Dedifferentiated amniotic fluid mesenchymal stem cell (primary cell): ENCODE results near the gene GAS7.
A peak's percentile ranks its signal among the peaks of the same experiment; 100 is the strongest.

Experiments used
- DNase-seq: peaks from one replicate; pipeline ENCODE4 v3.0.0-alpha.2; 2016; ENCODE audit errors: extremely low spot score

Gene GAS7

DNA sequence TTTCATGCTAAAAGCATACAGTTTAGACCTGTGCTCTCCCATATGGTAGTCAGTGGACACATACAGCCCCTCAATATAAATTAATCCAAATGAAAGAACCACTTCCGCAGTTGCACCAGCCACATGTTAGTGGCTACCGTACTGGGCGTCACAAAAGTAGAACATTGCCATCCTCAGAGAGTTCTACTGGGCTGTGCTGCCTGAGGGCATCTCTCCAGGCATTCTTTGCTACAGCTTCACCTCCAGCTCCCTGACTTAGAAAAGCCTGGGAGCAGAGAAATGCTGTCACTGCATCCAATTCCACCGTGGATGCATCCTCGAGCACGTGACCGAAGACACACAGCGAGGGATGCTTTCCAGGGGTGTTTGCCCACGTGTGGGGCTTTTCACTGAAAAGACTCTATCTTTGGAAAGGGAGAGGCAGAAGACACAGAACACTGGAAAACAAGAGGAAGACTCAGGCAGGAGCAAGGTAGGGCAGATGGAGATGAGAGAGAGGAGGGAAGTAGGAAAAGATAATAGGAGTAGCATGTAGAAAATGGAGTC is 86.4 kb downstream of the GAS7 start:
- DNase-seq = no peak

DNA sequence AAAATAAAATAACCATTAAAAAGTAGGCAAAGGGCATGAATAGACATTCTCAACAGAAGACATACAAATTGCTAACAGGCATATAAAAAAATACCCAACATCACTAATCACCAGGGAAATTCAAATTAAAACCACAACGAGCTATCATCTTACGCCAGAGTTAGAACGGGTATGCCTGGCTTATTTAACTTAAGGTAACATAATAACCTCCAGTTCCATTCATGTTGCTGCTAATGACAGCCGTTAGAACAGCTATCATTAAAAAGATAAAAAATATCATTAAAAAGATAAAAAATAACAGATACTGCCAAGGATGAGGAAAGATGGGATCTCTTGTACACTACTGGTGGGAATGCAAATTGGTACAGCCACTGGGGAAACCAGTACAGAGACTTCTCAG is 89.3 kb downstream of the GAS7 start:
- DNase-seq = no peak

- DNase-seq = no peak
Observed at GRCh38 chr17:10107316-10108165, 90.9 kb downstream of the GAS7 start.

- no peak for DNase-seq
Observed at GRCh38 chr17:10106067-10106466, 92.3 kb downstream of the GAS7 start.

- peak; percentile 18 for DNase-seq
Observed at GRCh38 chr17:10105513-10106001, 92.8 kb downstream of the GAS7 start.

DNA sequence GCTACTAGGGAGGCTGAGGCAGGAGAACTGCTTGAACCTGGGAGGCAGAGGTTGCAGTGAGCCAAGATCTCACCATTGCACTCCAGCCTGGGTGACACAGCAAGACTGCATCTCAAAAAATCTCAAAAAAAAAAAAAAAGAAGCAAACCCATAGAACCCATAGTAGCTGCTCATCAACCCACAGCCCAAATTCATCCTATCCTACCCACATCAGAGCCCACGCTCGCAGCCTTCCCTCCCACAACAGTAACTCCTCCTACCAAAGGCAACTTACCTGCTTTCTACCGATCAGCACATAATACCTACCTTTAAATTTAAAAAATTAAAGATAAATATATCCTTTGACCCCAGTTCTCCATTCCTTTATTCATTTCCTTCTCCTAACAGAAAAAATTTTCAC is 94.7 kb downstream of the GAS7 start:
- DNase-seq = no peak

DNA sequence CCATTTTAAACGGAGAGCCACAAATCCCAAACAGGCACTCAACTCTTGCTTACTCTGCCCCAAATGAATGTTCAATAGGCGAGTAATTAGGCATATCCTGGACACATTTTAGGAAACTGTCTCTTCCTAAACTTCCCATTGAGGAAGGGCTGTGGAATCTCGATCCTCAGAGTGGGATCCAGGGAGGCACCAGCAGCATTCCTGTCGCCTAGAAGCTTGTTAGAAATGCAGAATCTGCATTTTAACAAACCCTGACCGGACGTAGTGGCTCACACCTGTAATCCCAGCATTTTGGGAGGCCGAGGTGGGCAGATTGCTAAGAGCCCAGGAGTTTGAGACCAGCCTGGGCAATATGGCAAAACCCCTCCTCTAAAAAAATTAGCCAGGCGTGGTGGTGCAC is 95.6 kb downstream of the GAS7 start:
- DNase-seq = no peak

- DNase-seq = peak; percentile 75
Observed at GRCh38 chr17:10099051-10099571, 99.3 kb downstream of the GAS7 start.

GRCh38 chr17:10096596-10096995 is 101.8 kb downstream of the GAS7 start:
- DNase-seq = no peak

GRCh38 chr17:10095295-10095694 is 103.1 kb downstream of the GAS7 start:
- peak; percentile 26 for DNase-seq

- DNase-seq = no peak
Observed at GRCh38 chr17:10094797-10095196, 103.6 kb downstream of the GAS7 start.

- DNase-seq = no peak
Observed at GRCh38 chr17:10092595-10092994, 105.8 kb downstream of the GAS7 start.

- no peak for DNase-seq
Observed at GRCh38 chr17:10091046-10091445, 107.4 kb downstream of the GAS7 start.

- DNase-seq = no peak
Observed at GRCh38 chr17:10089196-10089804, 109.1 kb downstream of the GAS7 start.

DNA sequence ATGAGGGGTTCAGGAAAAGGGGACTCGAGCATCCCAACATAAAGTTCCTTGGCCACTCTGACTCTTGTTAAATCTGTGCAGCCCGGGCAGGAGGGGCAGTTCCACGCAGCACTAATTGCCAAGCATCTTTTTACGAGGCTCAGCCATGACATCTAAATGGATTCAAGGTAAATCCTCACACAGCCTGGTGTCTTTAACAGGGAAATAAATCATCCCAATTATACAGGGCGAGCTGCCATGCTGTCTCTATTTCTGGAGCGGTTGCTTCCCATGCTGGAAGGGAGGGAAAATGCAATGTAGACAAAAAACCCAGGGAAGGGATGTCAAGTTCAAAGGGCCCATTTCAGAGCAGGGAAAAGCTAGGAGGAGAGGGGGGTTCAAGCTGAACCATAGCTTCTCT is 110.0 kb downstream of the GAS7 start:
- DNase-seq = no peak

DNA sequence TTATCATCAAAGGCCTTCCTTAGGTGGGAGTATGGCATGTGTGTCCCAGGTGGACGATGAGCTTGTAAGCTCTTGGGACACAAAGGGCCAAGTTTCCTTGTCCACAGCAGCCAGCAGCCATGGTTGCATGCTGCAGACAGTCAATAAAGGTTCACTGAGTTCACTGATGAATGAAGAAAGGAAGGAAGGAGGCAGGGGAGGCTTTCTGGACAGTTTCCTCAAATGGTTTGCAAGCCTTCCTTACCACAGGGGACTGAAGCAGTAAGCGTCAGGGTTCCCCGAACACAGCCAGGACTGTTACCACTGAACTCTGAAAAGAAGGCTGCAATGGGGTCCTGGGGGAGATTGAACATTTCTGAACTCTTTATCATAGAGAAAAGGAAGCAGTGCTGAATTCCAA is 111.1 kb downstream of the GAS7 start:
- DNase-seq = no peak

DNA sequence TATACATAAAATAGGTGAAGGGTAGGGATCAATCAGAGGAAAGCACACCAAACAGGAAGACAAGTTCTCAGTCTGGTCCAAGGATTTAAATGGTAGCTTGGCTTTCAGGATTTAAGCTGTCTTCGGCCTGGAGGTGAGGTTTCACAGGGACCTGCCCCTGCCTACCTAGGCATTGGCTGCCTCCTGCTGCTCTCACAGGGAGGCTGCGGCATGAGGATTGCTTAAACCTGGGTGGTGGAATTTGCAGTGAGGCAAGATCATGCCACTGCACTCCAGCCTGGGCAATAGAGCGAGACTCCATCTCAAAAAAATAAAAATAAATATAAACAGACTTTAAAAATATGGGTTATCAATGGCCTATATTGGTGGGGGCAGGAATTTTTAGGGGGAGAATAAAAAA is 114.5 kb downstream of the GAS7 start:
- no peak for DNase-seq

- DNase-seq = no peak
Observed at GRCh38 chr17:10082795-10083194, 115.6 kb downstream of the GAS7 start.

DNA sequence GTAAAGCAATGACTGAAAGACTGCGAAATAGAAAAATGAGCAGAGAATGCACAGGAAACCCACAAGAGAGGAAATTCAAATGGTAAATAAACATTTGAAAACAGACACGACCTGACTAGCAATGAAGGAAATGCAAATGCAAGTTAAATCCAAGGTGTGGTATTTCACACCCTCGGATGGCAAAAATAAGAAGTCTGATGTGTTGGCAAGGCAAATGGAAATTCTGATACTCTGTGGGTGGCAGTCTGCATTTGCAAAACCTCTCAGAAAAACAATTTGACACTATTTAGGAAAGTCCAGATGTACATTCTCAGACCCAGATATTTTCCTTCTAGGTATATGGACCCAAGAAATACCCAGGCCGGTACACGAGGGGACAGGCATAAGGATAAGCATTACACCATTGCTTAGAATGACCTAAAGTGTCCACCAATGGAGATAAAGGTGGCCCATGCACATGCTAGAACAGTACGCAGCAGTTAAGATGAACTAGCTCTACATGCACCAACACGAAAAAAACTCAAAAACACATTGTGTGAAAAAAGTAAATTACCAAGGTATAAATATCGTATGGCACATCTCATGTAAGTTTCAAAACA is 116.7 kb downstream of the GAS7 start:
- no peak for DNase-seq

GRCh38 chr17:10077561-10078299 is 120.7 kb downstream of the GAS7 start:
- DNase-seq = no peak

DNA sequence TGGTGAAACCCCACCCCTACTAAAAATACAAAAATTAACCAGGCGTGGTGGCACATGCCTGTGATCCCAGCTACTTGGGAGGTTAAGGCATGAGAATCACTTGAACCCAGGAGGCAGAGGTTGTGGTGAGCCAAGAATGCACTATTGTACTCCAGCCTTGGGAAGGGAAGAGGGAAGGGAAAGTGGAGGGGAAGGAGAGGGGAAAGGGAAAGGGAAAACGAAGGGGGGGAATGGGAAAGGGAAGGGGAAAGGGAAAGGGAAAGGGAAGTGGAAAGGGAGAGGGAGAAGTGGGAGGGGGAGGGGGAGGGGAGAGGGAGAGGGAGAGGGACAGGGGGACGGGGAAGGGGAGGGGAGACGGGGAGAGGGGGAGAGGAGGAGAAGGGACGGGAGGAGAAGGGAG is 122.5 kb downstream of the GAS7 start:
- no peak for DNase-seq

DNA sequence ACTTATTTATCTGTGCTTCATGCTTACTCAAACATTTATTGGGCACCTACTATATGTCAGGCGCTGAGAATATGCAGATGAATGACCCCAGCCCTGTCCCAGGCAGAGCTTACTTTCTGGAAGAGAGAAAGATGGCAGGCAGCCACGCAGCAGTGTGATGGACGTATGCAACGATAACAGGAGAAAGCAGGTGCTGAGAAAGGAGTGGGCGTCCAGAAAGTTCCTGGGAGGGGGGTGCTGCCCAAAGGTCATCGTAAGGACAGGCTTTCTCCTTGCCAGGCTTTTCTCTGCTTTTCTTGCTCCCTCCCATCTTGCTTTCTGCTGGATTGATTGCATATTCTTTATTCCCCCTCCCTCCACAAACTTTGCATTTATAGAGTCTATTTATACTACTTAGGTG is 124.5 kb downstream of the GAS7 start:
- no peak for DNase-seq
